ENCODE data around the gene ADAMTS1. TPM values are rescaled to one million over a fixed set of nuclear protein-coding genes. Genes with fewer than 3 reads are reported as not detected.
A peak's percentile ranks its signal among the peaks of the same experiment; 100 is the strongest.

The ADAMTS1 gene
- total and polyA plus RNA-seq, 7 donors, result 4.6 to 116 (median 68.1) TPM

DNA sequence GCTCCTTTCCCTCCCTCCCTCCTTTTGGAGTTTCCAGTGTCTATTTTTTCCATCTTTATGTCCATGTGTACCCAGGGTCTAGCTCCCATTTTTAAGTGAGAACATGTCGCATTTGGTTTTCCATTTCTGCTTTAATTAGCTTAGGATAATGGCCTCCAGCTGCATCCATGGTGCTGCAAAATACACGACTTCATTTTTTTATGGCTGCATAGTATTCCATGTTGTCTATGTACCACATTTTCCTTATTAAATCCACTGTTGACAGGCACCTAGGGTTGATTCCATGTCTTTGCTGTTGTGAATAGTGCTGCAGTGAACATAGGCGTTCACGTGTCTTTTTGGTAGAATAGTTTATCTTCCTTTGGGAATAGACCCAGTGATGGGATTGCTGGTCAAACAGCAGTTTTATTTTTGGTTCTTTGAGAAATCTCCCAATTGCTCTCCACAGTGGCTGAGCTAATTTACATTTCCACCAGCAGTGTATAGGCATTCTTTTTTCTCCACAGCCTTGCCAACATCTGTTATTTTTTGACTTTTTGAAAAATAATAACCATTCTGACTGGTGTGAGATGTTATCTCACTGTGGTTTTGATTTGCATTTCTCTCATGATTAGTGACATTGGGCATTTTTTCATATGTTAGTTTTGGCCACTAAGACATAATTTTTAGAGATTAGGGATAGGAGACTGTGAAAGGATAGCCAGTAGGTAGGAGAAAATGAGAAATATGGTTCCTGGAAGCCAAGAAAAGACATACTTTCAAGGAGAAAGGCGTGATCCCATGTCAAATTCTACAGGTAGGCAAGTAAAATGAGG lies 50.4 kb downstream of the ADAMTS1 start:
- Histone ChIP-seq H3K27me3 (no peaks in the 10 kb centered on the region), H3K4me3 (no peak overlapping the region), H3K4me1 (peaks cover 0 to 18% (median 14%) of the 10 kb centered on the region in 4 donors), H3K27ac (peak overlapping the region in 3 of 4 donors; percentile 62 to 76 (median 68)), H3K36me3 (no peaks in the 10 kb centered on the region), H3K9me3 (no peaks in the 10 kb centered on the region)
- no peak for DNase-seq
- 83 to 90% methylated on average over 5 of the region's 5 CpGs for WGBS, 2 donors
- intact Hi-C loops (cut with DNase I), result no loop called here
- TF ChIP-seq, protein P1, sequence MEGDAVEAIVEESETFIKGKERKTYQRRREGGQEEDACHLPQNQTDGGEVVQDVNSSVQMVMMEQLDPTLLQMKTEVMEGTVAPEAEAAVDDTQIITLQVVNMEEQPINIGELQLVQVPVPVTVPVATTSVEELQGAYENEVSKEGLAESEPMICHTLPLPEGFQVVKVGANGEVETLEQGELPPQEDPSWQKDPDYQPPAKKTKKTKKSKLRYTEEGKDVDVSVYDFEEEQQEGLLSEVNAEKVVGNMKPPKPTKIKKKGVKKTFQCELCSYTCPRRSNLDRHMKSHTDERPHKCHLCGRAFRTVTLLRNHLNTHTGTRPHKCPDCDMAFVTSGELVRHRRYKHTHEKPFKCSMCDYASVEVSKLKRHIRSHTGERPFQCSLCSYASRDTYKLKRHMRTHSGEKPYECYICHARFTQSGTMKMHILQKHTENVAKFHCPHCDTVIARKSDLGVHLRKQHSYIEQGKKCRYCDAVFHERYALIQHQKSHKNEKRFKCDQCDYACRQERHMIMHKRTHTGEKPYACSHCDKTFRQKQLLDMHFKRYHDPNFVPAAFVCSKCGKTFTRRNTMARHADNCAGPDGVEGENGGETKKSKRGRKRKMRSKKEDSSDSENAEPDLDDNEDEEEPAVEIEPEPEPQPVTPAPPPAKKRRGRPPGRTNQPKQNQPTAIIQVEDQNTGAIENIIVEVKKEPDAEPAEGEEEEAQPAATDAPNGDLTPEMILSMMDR (IDR thresholded peaks at IDR 0.05), result no peak
- TF ChIP-seq EP300 (IDR thresholded peaks at IDR 0.05) (no peak), POLR2AphosphoS5 (IDR thresholded peaks at IDR 0.05) (no peak), POLR2A (IDR thresholded peaks at IDR 0.05) (no peak)

DNA sequence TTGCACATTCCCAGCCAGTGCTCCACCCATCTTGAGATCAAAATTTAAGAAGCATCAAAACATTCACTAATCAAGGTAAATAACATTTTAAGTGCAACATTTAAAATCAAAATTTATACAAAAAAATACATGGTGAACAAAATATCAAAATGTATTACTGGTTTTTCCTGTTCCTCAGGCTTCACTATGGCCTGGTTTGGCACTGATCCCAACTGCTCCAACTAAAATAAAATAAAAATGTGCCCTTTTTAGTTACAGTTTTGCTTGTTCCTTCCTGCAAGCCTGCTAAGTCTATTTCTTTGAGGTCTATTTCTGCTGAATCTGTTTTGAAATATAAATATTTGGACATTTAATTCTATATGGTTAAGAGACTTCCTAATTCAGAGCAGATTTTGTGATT lies 54.9 kb downstream of the ADAMTS1 start:
- intact Hi-C loops (cut with DNase I), result no loop called here

DNA sequence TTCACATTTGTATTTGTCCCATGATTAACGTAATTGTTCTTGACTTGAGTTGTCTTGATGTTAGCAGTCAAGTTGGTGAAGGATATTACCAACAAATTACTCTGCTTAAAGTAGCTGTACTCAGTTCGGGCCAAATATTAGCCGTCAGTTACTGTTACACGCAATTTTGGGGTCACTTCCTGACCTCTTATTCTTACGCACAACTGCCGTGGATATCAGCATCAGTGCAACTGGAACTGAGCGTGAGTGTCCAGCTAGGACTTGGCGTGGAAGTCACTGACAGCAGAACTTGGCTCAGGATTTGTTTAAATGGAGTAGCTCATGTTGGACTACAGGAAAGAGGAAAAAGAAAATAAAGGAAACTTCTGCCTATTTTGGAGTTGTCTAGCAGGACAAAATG lies 56.4 kb downstream of the ADAMTS1 start:
- no peaks in the 10 kb centered on the region for H3K27me3 ChIP-seq
- TF ChIP-seq POLR2AphosphoS5 (IDR thresholded peaks at IDR 0.05) (peak in 3 of 4 donors; percentile 28 to 52 (median 39)), EP300 (IDR thresholded peaks at IDR 0.05) (peak in 2 of 4 donors; percentile 29 to 61)
- TF ChIP-seq, protein P1 (IDR thresholded peaks at IDR 0.05), result no peak
- peak; percentile 89 for DNase-seq

More for the DNA sequence above, 54.9 kb downstream of the ADAMTS1 start:
- H3K27me3 ChIP-seq, result no peaks in the 10 kb centered on the region
- H3K27ac ChIP-seq, result peak overlapping the region in 1 of 4 donors; percentile 33
- H3K9me3 ChIP-seq, result no peaks in the 10 kb centered on the region
- no peak overlapping the region for H3K4me3 ChIP-seq
- no peak for TF ChIP-seq POLR2A (IDR thresholded peaks at IDR 0.05)
- TF ChIP-seq, protein P1 (IDR thresholded peaks at IDR 0.05), result no peak
- no peak for TF ChIP-seq POLR2AphosphoS5 (IDR thresholded peaks at IDR 0.05)
- no peak for TF ChIP-seq EP300 (IDR thresholded peaks at IDR 0.05)
- H3K4me1 ChIP-seq, result peaks cover 0 to 7% (median 0%) of the 10 kb centered on the region in 4 donors
- H3K36me3 ChIP-seq, result no peaks in the 10 kb centered on the region
- no peak for DNase-seq

More for the DNA sequence above, 56.4 kb downstream of the ADAMTS1 start:
- peaks cover 0 to 18% (median under 1%) of the 10 kb centered on the region in 4 donors for H3K4me1 ChIP-seq
- 80 to 84% methylated on average over 8 of the region's 8 CpGs for WGBS, 2 donors
- H3K4me3 ChIP-seq, result no peak overlapping the region
- H3K9me3 ChIP-seq, result no peaks in the 10 kb centered on the region
- H3K27ac ChIP-seq, result peak overlapping the region; percentile 33 to 59 (median 50)
- H3K36me3 ChIP-seq, result no peaks in the 10 kb centered on the region
- intact Hi-C loops (cut with DNase I), result loop anchor here (10.0 kb wide), 1 partner anchor 916 kb away; no protein-coding TSS in a partner anchor

Other genes starting within 250 kb of the ADAMTS1 start
- gene ADAMTS5, start 121.7 kb upstream of the ADAMTS1 start, total RNA-seq, result 10 to 100 TPM in 3 of 4 donors, 1 to 10 TPM in 1; 5.6 to 20.3 (median 16.7) TPM
- 1 to 10 TPM in 2 of 3 donors, under 1 TPM in 1; 0.46 to 6.0 (median 1.1) TPM for gene ADAMTS5, start 121.7 kb upstream of the ADAMTS1 start, polyA plus RNA-seq

Measured in sigmoid colon (tissue), 7 donors.